Measurements from ENCODE around the gene HMG20A.

DNA sequence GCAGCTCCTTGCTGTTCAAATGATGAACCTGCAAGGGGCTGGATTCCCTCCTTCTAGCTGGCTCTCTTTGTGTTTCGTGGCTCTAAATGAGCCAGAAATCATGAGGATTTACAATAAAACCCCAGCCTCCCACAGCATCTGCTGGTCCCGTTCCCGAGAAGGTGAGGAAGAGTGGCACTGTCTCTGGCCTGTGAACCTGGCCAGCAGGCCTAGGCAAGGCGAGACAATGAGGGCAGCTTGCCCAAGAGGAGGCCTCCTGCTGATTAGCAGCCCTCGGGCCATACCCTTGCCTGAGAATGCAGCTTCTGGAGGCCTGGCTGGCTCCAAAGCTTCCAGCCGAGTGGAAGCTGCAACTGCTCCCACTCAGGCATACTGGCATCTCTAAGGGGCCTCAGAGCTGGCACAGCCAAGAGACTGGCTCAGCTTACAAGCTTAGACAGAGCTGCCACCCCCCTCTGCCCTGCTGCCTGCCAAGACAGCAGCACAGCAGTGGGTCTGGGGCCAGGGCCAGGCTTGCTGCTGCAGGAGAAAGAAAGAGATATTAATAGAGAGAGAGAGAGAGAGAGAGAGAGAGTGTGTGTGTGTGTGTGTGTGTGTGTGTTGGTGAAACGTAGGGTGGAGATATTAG lies 76.5 kb downstream of the HMG20A start:
- TF ChIP-seq ATF3 (IDR thresholded peaks at IDR 0.05; ENCODE audit: borderline replicate concordance, extremely low read depth, low read depth, low read length) (no peak), CTCF (IDR thresholded peaks at IDR 0.05 in 2 of 3, conservative IDR thresholded peaks at IDR 0.05 in 1 of 3; ENCODE audit: control insufficient read depth in 2 of 3, extremely low read depth in 1 of 3, insufficient read depth in 1 of 3, low read depth in 3 of 3, low read length in 3 of 3) (no peak), EGR1 (IDR thresholded peaks at IDR 0.05; ENCODE audit: borderline replicate concordance in 1 of 2, low read depth in 2 of 2, low read length in 2 of 2) (no peak), BHLHE40 (IDR thresholded peaks at IDR 0.05; ENCODE audit: borderline replicate concordance in 1 of 2, low read depth in 2 of 2, low read length in 1 of 2) (no peak), DPF2 (IDR thresholded peaks at IDR 0.05) (no peak), MYB (IDR thresholded peaks at IDR 0.05; ENCODE audit: borderline replicate concordance, low read depth, low read length) (no peak), RCOR1 (conservative IDR thresholded peaks at IDR 0.05; ENCODE audit: low read depth, low read length) (no peak), FOS (IDR thresholded peaks at IDR 0.05; ENCODE audit: borderline replicate concordance, extremely low read depth, insufficient read length) (no peak), ZBTB33 (IDR thresholded peaks at IDR 0.05) (no peak), POLR2A (IDR thresholded peaks at IDR 0.05; ENCODE audit: low read depth, low read length) (no peak), TCF7 (IDR thresholded peaks at IDR 0.05; ENCODE audit: borderline replicate concordance) (no peak)
- TF ChIP-seq, protein P1, sequence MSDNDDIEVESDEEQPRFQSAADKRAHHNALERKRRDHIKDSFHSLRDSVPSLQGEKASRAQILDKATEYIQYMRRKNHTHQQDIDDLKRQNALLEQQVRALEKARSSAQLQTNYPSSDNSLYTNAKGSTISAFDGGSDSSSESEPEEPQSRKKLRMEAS (IDR thresholded peaks at IDR 0.05; ENCODE audit: low read depth, low read length), result no peak
